ENCODE results near the gene JCAD.

The JCAD gene

GRCh38 chr10:30095631-30096422, 36.4 kb upstream of the JCAD start:
- Histone ChIP-seq H3K27ac (replicated peaks) (no peak overlapping the region), H3K4me3 (replicated peaks; ENCODE audit: insufficient read depth, low read length) (no peak overlapping the region), H3K27me3 (ENCODE audit: insufficient read depth, poor library complexity, severe bottlenecking) (no peaks in the 10 kb centered on the region)
- TF ChIP-seq GABPA (IDR thresholded peaks at IDR 0.05; ENCODE audit: low read depth), result no peak
- TF ChIP-seq CTCF (IDR thresholded peaks at IDR 0.05; ENCODE audit: insufficient read depth, low read length), result no peak
- TF ChIP-seq REST (IDR thresholded peaks at IDR 0.05; ENCODE audit: insufficient replicate concordance, low read depth), result no peak
- no peak for TF ChIP-seq SPI1 (IDR thresholded peaks at IDR 0.05; ENCODE audit: borderline replicate concordance, low read depth)
- no peak for TF ChIP-seq POLR2AphosphoS5 (IDR thresholded peaks at IDR 0.05; ENCODE audit: low read depth)
- DNase-seq (ENCODE audit: low read depth in 1 of 2, low spot score in 1 of 2), result no peak

- H3K27me3 ChIP-seq (ENCODE audit: insufficient read depth, poor library complexity, severe bottlenecking), result no peaks in the 10 kb centered on the region
- H3K4me3 ChIP-seq (replicated peaks; ENCODE audit: insufficient read depth, low read length), result no peak overlapping the region
- TF ChIP-seq GABPA (IDR thresholded peaks at IDR 0.05; ENCODE audit: low read depth) (no peak), CTCF (IDR thresholded peaks at IDR 0.05; ENCODE audit: insufficient read depth, low read length) (no peak), REST (IDR thresholded peaks at IDR 0.05; ENCODE audit: insufficient replicate concordance, low read depth) (no peak), SPI1 (IDR thresholded peaks at IDR 0.05; ENCODE audit: borderline replicate concordance, low read depth) (no peak), POLR2AphosphoS5 (IDR thresholded peaks at IDR 0.05; ENCODE audit: low read depth) (no peak)
- DNase-seq (ENCODE audit: low read depth in 1 of 2, low spot score in 1 of 2), result no peak
- no peak overlapping the region for H3K27ac ChIP-seq (replicated peaks)
Observed at GRCh38 chr10:30094601-30095000, 35.2 kb upstream of the JCAD start.

- Histone ChIP-seq H3K4me3 (replicated peaks; ENCODE audit: insufficient read depth, low read length) (no peak overlapping the region), H3K27ac (replicated peaks) (no peak overlapping the region), H3K27me3 (ENCODE audit: insufficient read depth, poor library complexity, severe bottlenecking) (no peaks in the 10 kb centered on the region)
- no peak for TF ChIP-seq GABPA (IDR thresholded peaks at IDR 0.05; ENCODE audit: low read depth)
- TF ChIP-seq REST (IDR thresholded peaks at IDR 0.05; ENCODE audit: insufficient replicate concordance, low read depth), result no peak
- no peak for TF ChIP-seq SPI1 (IDR thresholded peaks at IDR 0.05; ENCODE audit: borderline replicate concordance, low read depth)
- TF ChIP-seq CTCF (IDR thresholded peaks at IDR 0.05; ENCODE audit: insufficient read depth, low read length), result no peak
- no peak for TF ChIP-seq POLR2AphosphoS5 (IDR thresholded peaks at IDR 0.05; ENCODE audit: low read depth)
- no peak for DNase-seq (ENCODE audit: low read depth in 1 of 2, low spot score in 1 of 2)
Observed at GRCh38 chr10:30093303-30093950, 34.0 kb upstream of the JCAD start.
